Pulmonary artery endothelial cell (primary cell): ENCODE data around the gene C2CD4C. TPM values are rescaled to one million over a fixed set of nuclear protein-coding genes. Genes with fewer than 3 reads are reported as not detected.
"Not testable (repeated sequence)": the region's sequence is repeated elsewhere in the genome, so short reads cannot be mapped to it uniquely, and the experiment has no call there.

Experiments used
- DNase-seq: peaks from one replicate; pipeline ENCODE4 v3.0.0-alpha.2; 2011; ENCODE audit warnings: low read depth, low spot score
- total RNA-seq: library from RNA; depleted of rRNA; stranded (reverse); fragments of >200 nt; gene quantifications from 2 replicates; pipeline ENCODE4 v1.2.3, GENCODE V29; 2014

Gene C2CD4C
- total RNA-seq, 1 donor from 2014 or later: 0.20 TPM

DNA sequence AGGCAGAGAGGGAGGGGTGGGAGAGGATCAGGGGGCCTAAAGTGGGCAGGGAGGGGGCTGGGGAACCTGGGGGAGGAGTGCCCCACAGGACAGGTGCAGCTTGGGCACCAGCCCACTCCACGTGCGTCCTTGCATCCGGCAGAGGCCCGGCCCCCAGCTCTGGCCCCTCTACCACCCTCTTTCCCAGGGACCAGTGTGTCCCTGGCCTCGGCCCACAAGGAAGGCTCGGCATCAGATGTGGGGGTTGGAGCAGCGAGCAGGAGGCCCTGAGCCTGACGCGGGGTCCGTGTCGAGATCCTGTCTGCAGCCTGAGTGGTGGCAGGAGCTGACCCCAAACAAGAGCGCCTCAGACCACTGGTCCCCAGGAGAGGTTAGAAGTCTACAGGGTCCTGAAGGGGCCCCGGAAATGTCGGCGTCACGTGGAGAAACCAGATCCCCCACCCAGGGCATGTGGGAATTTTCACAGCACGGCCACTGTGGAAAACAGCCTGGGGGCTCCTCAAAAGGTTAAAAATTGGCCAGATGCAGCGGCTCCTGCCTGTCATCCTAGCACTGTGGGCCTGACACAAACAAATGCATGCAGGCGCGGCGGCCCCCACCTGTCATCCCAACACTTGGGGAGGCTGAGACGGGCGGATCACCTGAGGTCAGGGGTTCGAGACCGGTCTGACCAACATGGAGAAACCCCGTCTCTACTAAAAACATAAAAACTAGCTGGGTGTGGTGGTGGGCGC, 30.4 kb upstream of the C2CD4C start:
- DNase-seq: no peak

DNA sequence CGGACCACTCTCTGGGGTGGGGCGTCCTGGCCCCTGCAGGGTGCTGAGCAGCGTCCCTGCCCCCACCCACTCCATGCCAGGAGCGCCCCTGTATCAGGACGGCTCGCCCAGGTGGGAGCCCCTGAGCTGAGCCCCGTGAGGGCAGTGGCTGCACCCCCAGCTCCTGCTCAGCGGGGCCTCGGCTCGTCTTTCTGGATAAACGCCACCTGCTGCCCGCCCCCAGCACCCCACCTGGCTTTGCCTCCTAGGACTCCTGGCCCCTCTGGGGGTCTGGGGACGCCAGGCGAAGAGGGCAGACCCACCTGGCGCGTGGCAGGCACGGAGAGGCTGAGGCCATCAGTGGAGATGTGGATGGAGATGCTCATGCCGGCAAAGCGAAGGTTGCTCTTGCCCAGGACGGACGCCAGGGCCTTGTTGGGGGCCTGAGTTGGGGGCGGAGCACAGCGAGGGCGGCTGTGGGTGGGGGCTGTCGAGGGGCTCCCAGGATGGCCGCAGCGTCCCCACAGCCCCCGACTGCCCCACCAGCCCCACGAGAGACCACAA, 29.5 kb upstream of the C2CD4C start:
- DNase-seq: no peak

DNA sequence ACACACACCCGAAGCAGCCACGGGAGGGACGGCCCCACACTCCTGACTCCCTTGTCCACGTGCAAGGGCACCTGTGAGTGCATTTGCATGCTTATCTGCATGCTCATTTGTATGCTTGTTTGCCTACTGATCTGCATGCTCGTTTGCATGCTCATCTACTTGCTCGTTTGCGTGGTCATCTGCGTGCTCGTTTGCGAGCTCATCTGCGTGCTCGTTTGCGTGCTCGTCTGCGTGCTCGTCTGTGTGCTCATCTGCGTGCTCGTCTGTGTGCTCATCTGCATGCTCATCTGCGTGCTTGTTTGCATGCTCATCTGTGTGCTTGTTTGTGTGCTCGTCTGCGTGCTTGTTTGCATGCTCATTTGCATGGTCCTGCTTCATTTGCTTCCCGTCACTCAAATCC, 28.1 kb upstream of the C2CD4C start:
- DNase-seq: no peak

DNA sequence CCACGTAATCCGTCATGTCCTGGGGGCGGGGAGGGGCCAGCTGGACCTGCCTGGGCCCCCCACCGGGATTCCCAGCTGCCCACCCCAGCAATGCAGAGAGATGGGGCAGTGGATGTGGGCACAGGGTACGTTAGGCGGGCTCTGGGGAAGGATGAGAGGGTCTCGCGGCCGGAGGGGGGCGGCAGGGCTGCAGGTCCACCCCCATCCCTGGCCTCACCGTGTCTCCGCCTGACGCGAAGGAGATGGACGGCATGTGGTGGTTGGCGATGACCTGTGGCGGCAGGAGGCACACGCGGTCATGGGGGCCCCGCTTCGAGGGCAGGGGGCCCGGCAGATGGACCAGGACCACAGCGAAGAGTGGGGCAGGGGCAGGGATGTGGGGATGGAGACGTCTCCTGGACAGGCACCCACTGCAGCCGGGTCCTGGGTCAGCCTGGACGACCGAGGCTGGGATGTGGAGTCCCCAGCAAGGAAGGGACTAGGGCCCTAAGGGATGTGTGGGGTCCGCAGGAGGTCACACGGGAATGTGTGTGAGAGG, 27.5 kb upstream of the C2CD4C start:
- DNase-seq: no peak

DNA sequence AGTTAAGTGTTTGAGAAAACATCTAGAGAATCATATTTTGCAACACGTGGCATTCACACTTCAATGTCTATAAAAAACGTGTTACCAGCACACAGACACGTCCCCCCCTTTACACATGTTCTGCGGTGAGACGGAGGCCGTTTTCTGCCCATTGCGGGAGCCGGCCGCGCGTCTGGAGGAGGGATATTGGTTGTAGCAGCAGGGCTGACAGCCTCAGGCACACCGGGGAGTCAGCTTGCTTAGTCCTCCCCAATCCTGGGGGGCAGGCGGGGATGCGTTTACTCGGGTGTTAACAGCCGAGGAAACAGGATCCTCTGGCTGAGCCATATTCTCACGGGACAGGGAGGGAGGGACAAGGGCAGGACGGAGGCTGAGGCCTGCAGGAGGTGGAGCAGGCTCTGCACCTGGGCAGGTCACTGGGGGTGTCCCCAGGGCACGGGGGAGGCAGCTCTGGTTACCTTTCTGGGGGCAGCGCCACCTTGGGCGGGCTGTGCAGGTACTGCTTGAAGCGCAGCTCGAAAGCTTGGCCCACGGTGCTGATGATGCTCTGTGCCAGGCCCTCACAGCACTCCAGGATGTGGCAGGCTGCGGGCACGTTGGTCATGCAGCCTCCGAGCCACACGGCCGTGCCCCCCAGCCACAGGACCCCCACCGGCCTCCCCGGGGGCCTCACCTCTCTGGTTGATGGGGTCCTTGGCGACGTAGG, 26.9 kb upstream of the C2CD4C start:
- no peak for DNase-seq

DNA sequence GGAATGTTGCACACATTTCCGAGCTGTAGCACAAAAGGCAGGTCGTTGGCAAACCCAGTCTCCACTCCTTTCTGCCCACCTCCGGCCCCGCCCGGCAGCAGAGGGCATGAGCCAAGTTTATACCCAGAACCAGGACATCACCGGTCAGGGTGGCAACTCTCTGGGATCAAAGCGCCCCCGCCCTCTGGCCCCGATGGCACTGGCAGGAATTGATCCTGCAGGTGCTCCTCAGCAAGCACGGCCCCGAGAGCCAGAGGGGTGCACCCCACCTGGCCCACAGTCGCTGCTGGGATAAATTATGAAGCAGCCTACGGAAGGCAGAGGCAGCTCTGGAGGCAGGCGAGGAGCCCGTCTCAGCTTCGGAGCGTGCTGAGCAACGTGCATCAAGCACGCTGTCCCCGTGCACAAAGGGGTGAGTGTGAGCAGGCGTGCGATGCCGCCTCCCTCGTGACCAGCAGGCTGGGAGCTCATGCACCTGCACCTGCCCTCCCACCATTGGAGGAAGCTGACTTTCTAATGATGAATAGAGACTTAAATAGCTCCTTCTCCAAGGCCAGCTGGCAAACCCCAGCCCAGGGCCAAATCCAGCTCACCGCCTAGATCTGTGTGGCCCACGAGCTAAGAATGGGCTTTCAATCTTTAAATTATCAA, 26.2 kb upstream of the C2CD4C start:
- DNase-seq: no peak

DNA sequence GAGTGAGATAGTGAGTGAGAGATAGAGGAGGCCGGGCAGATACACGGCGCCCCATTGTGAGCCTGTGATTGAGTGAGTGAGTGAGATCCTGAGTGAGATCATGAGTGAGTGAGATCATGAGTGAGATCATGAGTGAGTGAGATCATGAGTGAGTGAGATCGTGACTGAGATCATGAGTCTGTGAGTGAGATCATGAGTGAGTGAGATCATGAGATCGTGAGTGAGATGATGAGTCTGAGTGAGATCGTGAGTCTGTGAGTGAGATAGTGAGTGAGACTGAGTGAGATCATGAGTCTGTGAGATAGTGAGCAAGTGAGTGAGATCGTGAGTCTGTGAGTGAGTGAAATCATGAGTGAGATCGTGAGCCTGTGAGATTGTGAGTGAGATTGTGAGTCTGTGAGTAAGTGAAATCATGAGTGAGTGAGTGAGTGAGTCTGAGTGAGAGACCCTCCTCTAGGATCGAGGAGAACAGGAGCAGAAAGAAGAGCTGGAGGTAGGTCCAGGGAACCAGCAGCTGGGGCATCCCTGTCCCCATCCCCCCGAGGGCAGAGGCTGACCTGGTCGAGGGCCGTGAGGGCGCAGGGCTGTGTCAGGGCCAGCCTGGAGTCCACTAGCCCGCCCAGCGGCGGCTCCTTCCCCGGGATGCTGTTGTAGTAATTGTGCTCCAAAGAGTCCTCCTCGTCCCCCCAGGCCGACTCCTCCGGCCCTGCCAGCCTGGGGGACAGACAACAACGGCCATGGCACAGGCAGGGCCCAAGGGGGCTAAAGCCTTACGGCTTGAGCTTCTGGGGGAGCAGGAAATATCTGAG, 25.4 kb upstream of the C2CD4C start:
- no peak for DNase-seq

DNA sequence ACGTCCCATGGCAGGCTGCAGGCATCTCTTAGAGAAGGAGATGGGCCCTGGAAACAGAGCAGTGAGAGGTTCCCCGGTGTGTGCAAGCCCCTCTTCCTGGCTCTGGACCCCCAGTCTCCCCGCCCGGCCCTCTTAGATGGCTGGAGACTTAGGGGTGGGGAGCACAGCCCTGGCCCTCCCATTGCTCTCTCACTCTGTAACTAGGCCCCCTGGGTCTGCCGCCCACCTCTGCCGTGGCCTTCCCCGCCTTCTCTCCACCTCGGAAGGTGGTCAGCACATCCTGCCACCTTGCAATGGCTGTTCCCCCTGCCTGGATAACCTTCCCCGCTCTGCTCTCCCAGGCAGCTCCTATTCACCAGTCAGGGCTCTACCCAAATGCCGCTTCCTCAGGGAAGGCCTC, 21.8 kb upstream of the C2CD4C start:
- no peak for DNase-seq

DNA sequence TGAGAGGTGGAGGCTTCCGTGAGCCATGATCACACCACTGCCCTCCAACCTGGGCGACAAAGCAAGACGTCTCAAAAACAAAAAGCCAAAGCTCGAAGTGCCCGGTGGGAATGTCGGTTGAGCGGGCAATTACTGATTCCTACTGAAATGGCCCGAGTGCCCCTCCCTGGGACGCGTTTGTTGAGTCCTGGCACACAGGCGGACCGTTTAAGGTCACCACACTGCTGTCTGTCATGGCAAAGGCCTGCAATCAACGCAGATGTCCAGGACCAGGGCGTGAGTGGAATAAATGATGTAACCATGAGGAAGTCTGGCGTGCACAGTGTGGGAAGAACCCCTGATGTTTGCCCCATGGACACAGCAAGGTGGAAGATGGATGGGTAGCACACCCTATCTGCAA, 19.2 kb upstream of the C2CD4C start:
- no peak for DNase-seq

DNA sequence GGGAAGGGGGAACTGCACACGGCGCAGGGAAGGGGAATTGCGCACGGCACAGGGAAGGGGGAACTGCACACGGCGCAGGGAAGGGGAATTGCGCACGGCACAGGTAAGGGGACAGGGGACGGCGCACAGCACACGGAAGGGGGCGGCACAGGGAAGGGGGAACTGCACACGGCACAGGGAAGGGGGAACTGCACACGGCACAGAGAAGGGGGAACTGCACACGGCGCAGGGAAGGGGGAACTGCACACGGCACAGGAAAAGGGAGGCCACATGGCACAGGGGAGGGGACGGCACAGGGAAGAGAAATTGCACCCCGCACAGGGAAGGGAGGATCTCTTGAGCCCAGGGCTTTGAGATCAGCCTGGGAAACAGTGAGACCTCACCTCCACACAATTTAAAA, 18.7 kb upstream of the C2CD4C start:
- not testable (repeated sequence) for DNase-seq

DNA sequence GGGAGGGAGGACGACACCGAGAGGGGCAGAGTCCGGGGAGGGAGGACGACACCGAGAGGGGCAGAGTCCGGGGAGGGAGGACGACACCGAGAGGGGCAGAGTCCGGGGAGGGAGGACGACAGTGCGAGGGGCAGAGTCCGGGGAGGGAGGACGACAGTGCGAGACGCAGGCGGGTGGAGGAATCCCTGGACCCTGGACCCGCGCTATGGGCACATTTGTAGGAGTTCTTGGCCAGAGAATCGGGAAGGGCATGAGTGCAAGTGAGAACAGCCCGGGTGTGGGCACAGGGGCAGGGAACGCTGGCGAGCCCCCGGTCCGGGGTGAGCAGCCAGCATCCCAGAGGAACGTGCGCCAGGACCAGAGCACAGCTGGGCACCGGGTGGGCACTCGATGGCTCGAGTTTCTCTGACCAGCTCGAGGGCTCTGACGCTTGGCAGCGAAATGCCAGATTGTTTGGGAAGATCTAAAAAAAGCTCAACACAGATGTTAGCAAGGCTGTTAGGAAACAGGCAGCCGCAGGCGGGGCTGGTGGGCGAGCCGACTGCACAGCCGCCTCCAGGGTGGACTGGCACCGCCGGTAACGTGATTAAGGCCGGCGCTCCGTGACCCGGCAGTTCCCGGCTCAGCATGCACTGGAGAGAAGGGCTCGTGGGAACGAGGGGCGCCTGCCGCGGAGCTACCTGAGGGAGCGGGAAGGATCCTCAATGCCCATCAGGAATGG, 17.9 kb upstream of the C2CD4C start:
- no peak for DNase-seq

DNA sequence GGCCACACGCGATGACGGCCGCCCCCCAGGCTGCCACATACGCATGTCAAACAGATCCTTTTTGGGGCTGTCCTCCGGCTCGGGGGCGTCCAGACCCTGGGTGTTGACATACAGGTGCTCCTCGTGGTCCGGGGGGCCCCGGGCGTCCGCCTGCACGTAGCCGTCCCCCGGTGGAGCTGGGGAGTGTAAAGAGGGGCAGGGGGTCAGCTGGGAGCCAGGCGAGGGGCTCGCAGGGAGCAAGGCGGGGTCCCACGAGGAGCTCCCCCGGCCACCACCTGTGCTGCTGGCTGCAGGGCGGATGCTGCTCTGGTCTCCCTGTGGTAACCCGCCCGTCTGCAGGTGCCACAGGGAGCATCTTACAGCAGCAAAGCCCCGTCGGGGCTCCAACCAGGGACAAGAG, 16.1 kb upstream of the C2CD4C start:
- no peak for DNase-seq

DNA sequence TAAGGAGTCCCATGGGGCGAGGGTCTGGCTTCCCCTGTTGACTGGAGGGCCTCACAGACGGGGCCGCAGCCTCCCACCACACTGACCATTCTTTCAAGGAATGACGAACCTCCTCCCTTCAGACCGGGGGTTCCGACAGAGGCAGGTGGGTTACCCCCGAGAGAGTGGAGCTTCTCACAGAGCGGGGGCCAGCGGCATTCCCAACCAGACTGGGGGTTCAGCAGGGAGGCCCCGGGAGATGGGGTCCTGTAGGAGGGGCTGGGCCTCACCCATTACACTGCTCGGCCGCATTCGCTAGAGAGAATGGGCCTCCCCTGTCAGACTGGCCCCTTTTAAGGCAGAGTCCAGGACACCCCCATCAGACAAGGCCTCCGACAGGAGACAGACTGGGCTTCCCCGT, 15.6 kb upstream of the C2CD4C start:
- no peak for DNase-seq

DNA sequence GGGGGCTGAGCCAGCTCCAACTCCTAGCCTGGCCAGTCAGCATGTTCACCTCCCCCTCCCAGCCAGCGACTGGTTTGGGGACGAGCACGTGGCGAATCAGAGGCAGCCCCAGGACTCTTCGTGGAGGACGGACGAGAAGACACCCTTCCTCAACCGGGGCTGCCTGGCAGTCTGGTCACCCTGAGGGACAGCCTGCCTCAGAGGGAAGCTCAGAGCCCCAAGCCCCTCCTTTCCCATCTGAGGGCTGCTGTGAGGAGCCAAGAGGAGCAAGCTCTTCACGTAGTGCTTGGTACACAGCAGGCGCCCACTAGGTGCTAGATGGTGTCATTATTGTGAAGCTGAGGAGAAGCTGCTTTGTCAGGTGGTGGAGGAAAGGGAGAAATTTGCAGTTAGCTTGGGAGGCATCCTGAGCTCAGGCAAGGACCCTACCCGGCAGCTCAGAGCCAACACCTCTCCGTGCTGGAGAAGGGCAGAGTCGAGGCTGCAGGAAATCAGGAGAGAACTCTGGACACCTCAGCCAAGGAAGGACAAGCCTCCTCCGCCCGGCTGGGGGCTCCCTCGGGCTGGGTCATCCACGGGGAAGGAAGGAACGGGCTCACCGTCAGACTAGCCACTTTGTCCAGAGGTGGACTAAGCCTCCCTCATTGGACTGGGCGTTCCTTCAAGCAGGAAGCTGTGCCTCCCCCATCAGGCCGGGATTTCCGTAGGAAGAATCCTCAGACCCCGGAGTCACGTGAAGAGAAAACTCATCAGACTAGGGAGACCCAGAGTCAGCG, 14.9 kb upstream of the C2CD4C start:
- DNase-seq: no peak

DNA sequence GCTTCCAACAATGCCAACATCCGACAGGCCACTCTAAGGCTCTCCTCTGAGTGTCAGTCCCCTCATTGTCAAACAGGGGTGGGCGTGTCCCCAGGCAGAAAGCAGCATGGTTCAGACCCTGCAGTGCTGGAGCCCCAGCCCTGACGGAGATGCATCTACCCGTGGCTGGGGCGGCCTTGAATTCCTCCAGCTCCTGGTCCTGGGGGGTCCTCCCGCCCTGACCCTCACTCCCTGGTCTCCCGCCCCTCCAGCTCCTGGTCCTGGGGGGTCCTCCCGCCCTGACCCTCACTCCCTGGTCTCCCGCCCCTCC, 13.9 kb upstream of the C2CD4C start:
- DNase-seq: not testable (repeated sequence)

DNA sequence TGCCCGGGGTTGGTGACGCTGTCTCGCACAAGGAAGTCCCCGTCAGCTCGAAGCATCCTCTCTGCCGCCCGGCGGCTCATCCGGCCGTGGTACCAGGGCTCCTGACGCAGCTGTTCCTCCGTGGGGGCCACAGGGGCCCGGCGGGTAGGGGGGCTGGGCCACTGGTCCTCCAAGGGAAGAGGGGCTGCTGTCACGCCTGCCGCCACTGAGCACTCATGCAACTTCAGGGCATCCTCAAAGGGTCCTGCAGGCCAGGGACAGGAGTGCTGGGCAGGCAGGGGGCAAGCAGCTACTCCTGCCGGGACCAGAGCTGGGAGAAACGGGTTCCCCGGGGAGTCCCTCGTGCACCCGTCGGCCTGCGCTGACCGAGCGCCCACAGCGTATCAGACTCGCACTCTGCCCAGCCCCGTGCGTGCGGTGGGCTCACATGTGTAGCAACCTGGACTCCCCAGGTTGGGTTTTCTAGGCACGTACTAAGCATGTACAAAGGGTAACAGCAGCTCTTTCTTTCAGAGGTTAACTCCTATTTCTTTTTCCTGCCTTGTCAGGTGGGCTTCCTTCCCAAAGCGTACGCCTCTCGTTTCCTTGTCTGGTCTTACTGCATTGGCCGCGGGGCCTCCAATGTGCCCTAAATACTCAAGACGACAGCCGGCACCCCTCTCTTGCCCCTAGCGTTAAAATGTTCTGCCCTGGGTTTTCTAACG, 13.4 kb upstream of the C2CD4C start:
- no peak for DNase-seq

DNA sequence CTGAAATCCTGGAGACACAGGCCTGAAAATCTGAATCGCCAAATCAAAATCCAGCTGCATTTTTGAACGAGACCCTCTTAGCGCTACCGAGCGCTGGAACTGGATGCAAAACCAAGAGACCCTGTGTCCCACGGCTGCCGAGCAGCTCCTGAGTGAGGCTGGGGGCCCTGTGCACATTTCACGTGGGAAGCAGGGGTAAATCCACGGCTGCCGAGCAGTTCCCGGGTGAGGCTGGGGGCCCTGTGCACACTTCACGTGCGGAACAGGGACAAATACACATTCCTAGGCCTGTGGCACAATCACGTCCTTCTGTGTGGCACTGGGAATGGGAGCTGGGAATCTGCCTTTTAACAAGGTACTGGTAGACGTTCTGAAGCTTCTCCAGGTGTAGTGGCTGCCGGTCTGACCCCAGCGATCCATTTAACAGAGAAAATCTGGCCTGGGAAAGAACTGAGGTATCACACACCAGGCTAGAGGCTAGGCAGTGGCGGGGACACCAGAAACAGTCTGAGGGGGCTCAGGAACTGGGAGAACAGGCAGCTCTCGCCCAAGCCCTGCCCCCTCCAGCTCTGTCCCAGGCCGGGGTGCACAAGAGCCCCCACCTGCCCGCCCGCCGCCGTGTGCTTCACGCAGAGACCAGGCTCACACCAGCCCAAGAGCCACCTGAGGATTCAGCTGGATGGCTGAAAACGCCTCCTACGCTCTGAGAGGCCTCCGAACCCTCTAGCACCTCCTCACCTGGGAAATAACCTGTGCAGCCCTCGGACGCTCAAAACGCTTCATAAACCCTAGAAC, 11.0 kb upstream of the C2CD4C start:
- no peak for DNase-seq
